ENCODE data around the gene SYNGR3.
A peak's percentile ranks its signal among the peaks of the same experiment; 100 is the strongest.
"Not testable (repeated sequence)": the region's sequence is repeated elsewhere in the genome, so short reads cannot be mapped to it uniquely, and the experiment has no call there.

Gene SYNGR3

GRCh38 chr16:1959269-1960039, 30.3 kb upstream of the SYNGR3 start, which contains the start of gene NDUFB10:
NDUFB10 (plus strand) TSS chr16:1959538; CDS start chr16:1959625, 87 bp downstream.
- peak; percentile 82 to 91 (median 83) for DNase-seq (ENCODE audit: low read depth in 3 of 3)

- no peak for DNase-seq (ENCODE audit: low read depth in 3 of 3)
These were observed 28.8 kb upstream of the SYNGR3 start for GRCh38 chr16:1960665-1961630.

- DNase-seq (ENCODE audit: low read depth in 3 of 3) = no peak
These were observed 28.1 kb upstream of the SYNGR3 start for GRCh38 chr16:1961651-1962067.

- DNase-seq (ENCODE audit: low read depth in 3 of 3) = not testable (repeated sequence)
These were observed 27.3 kb upstream of the SYNGR3 start for GRCh38 chr16:1962161-1963153.

DNA sequence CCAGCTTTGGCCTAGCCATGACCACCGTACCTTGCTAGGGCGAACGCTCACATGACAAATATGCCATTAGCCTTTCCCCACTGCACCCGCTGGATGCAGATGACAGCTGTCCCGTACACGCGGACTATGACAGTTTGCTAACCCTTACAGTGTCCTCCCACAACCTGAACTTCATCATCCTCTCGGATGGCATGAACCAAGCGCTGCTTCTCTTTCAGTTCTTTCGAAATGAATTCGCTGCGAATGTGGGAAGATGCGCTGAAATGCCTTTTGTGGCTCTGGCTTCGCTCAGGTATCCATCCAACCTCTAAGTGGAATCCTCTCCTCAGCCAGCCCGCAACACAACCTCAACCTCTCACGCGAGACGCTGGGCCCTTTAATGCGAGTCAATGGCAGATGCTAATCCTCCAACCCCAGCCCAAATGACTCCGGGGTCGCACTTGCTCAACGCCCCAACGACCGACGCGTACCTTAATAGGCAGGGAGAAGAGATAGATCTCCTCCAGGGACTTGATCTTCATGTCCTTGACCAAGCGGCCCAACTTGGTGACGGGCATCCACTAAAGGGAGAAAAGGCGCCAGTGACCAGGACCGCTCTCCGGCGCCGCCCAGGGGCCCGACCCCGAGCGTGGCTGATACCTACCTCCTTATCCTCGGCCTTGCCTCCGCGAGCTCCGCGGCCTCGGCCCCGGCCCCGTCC, 25.8 kb upstream of the SYNGR3 start:
- DNase-seq (ENCODE audit: low read depth in 3 of 3) = no peak

GRCh38 chr16:1964506-1965395, 25.0 kb upstream of the SYNGR3 start, which contains the start of gene RPS2:
RPS2 (minus strand) TSS chr16:1964826; CDS start chr16:1964625, 201 bp downstream.
- DNase-seq (ENCODE audit: low read depth in 3 of 3) = peak; percentile 95 to 98 (median 95)

GRCh38 chr16:1965396-1966001, 24.3 kb upstream of the SYNGR3 start:
- no peak for DNase-seq (ENCODE audit: low read depth in 3 of 3)

DNA sequence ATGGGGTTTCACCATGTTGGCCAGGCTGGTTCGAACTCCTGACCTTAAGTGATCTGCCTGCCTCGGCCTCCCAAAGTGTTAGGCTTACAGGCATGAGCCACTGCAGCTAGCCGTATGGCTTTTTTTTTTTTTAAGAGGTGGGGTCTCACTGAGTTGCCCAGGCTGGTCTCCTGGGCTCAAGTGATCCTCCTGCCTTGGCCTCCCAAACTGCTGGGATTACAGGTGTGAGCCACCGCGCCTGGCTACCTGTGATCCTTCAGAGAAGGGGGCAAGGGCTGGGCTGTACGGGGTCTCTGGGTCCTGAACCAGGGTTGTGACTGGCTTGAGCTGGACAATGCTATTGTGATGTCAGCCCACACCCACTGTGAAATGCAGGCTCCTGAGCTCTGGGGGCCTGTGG, 23.3 kb upstream of the SYNGR3 start, which contains the start of gene RNF151:
RNF151 (plus strand) TSS at position 397 of the 400 bp plus-strand sequence. CDS start 26 bp downstream, outside the sequence.
- DNase-seq (ENCODE audit: low read depth in 3 of 3) = no peak

- DNase-seq (ENCODE audit: low read depth in 3 of 3) = no peak
These were observed 21.4 kb upstream of the SYNGR3 start for GRCh38 chr16:1968146-1968953.

- peak; percentile 91 to 93 (median 92) for DNase-seq (ENCODE audit: low read depth in 3 of 3)
These were observed 17.8 kb upstream of the SYNGR3 start, which contains the start of gene TBL3 for GRCh38 chr16:1971796-1972489. TBL3 (plus strand) TSS chr16:1972053; CDS start chr16:1972165, 112 bp downstream.

- DNase-seq (ENCODE audit: low read depth in 3 of 3) = no peak
These were observed 17.3 kb upstream of the SYNGR3 start for GRCh38 chr16:1972490-1972877.

DNA sequence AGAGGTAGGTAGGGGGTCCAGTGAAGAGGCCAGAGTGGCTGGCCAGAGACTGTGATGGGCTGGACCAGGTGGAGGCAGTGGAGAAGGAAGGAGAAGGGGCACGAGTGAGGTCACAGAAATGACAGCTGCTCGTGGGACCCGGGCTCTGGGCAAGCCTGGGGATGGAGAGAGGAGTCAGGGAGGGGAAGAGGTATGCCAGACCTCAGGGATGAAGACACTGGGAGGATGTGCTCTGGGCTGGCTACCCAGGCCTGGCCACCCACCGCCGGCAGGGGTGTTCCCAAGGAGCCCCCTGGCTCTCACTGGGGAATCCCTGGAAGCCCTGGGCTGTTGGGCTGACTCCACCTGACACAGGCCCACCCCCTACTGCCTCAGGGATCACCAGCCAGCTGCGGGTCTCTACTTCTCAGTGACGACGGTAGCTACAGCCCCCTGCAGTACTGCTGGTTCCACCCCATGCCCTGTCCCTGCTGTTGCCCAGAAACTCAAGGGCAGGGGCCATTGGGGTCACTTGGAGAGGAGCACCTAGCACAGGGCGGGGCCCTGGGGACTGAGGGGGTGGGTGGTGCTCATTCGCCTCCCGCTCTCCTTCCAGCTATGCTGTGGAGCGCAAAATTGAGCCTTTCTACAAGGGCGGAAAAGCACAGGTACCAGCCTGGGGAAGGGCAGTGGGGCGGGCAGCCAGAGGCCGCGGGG, 16.2 kb upstream of the SYNGR3 start:
- no peak for DNase-seq (ENCODE audit: low read depth in 3 of 3)

DNA sequence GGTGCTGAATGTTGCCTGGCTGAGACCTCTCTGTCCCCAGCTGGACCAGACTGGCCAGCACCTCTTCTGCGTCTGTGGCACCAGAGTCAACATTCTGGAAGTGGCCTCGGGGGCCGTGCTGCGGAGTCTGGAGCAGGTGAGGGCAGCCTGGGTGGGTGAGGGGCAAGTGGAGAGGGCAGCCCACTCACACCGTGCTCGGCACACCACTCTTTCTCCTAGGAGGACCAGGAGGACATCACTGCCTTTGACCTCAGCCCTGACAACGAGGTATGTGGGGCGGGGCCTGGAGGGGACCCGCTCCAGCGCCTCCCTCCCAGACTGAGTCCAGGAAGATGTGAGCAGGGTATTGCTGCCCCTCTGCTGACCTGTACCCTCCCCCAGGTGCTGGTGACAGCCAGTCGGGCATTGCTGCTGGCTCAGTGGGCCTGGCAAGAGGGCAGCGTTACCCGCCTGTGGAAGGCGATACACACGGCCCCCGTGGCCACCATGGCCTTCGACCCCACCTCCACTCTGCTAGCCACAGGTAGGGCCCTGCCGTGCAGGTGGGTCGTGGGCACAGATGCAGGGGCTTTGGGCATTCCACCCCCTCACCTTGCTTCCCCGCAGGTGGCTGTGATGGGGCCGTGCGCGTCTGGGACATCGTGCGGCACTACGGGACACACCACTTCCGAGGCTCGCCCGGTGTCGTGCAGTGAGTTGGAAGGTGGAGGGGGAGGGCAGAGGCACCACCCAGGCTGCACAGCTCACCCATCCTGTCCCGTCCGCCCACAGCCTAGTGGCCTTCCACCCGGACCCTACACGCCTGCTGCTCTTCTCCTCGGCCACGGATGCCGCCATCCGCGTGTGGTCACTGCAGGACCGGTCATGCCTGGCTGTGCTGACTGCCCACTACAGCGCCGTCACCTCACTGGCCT, 15.4 kb upstream of the SYNGR3 start:
- DNase-seq (ENCODE audit: low read depth in 3 of 3) = no peak

GRCh38 chr16:1975432-1976215, 14.1 kb upstream of the SYNGR3 start:
- no peak for DNase-seq (ENCODE audit: low read depth in 3 of 3)

DNA sequence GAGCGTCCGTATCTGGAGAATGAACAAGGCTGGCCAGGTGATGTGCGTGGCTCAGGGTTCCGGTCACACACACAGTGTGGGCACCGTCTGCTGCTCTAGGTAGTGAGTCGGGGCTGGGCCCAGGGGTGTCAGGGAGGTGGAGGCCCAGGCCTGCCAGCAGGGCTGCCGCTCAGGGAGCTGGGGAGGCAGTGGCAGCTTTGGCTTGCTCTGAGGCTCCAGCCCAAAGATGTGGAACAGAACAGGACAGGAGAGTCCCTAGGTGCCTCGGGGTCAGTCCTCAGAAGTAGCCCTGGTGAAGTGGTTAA, 13.6 kb upstream of the SYNGR3 start:
- no peak for DNase-seq (ENCODE audit: low read depth in 3 of 3)

All from stimulated activated CD4-positive, alpha-beta T cell treated with anti-CD3 and anti-CD28 coated beads, TNF-alpha, amount 100 ng/mL, for 48 hours (primary cell).